ENCODE measurements around the gene TDRD9. TPM values are rescaled to one million over a fixed set of nuclear protein-coding genes. Genes with fewer than 3 reads are reported as not detected.
A peak's percentile ranks its signal among the peaks of the same experiment; 100 is the strongest.

The TDRD9 gene
- total and polyA plus RNA-seq, 12 donors = 0.55 to 8.4 (median 2.4) TPM

GRCh38 chr14:103935102-103935501 lies 6.8 kb downstream of the TDRD9 start:
- ATAC-seq = no peak
- TF ChIP-seq CTCF (IDR thresholded peaks at IDR 0.05) = no peak
- Histone ChIP-seq H3K9me3 (no peaks in the 10 kb centered on the region), H3K4me3 (no peak overlapping the region), H3K27me3 (peaks cover 0 to 2% (median 0%) of the 10 kb centered on the region in 7 donors), H3K4me1 (peaks cover 0 to 28% (median 0%) of the 10 kb centered on the region in 9 donors), H3K27ac (no peak overlapping the region), H3K36me3 (peaks cover 0 to 24% (median 0%) of the 10 kb centered on the region in 9 donors)
- intact Hi-C loops (cut with DNase I) = no loop called here
- no peak for DNase-seq
- WGBS, 2 donors = 60 to 68% methylated on average over 2 of the region's 2 CpGs

- ATAC-seq = peak in 3 of 8 donors; percentile 23 to 50 (median 46)
- H3K4me1 ChIP-seq = peaks cover 0 to 28% (median 0%) of the 10 kb centered on the region in 9 donors
- peak overlapping the region in 9 of 10 donors; percentile 12 to 78 (median 62) for H3K27ac ChIP-seq
Measured at GRCh38 chr14:103941462-103941861, 13.2 kb downstream of the TDRD9 start.

GRCh38 chr14:103941973-103942736 lies 13.9 kb downstream of the TDRD9 start, which contains the start of gene RD3L:
RD3L (minus strand) TSS chr14:103942529; CDS start chr14:103941695, 834 bp downstream.
- intact Hi-C loops (cut with DNase I) = no loop called here
- peak in 1 of 2 donors; percentile 17 for DNase-seq
- Histone ChIP-seq H3K36me3 (peaks cover 0 to 6% (median 0%) of the 10 kb centered on the region in 9 donors), H3K4me3 (peak within 1 kb of the TSS in 9 of 10 donors; percentile 16 to 55 (median 47)), H3K9me3 (peaks cover 0 to 8% (median 0%) of the 10 kb centered on the region in 11 donors), H3K27ac (peak within 1 kb of the TSS in 9 of 10 donors; percentile 12 to 78 (median 62)), H3K27me3 (peaks cover 0 to 20% (median 0%) of the 10 kb centered on the region in 7 donors), H3K4me1 (peaks cover 0 to 28% (median 0%) of the 10 kb centered on the region in 9 donors)
- peak; percentile 73 to 94 (median 86) for ATAC-seq
- 30 to 53% methylated on average over 14 of the region's 14 CpGs for WGBS, 2 donors
- no peak for TF ChIP-seq CTCF (IDR thresholded peaks at IDR 0.05)

More at GRCh38 chr14:103941462-103941861, 13.2 kb downstream of the TDRD9 start:
- DNase-seq = no peak
- intact Hi-C loops (cut with DNase I) = no loop called here
- peaks cover 0 to 7% (median 0%) of the 10 kb centered on the region in 9 donors for H3K36me3 ChIP-seq
- TF ChIP-seq CTCF (IDR thresholded peaks at IDR 0.05) = no peak
- WGBS, 2 donors = 56 to 58% methylated on average over 7 of the region's 7 CpGs
- peak overlapping the region in 9 of 10 donors; percentile 16 to 55 (median 47) for H3K4me3 ChIP-seq
- H3K9me3 ChIP-seq = peaks cover 0 to 1% (median 0%) of the 10 kb centered on the region in 11 donors
- H3K27me3 ChIP-seq = peaks cover 0 to 20% (median 0%) of the 10 kb centered on the region in 7 donors

- intact Hi-C loops (cut with DNase I) = no loop called here
Measured at GRCh38 chr14:103943673-103944072, 15.4 kb downstream of the TDRD9 start.

More at GRCh38 chr14:103943673-103944072, 15.4 kb downstream of the TDRD9 start:
- Histone ChIP-seq H3K36me3 (peaks cover 0 to 3% (median 0%) of the 10 kb centered on the region in 9 donors), H3K27me3 (peaks cover 0 to 20% (median 0%) of the 10 kb centered on the region in 7 donors), H3K4me3 (no peak overlapping the region), H3K9me3 (peaks cover 0 to 10% (median 0%) of the 10 kb centered on the region in 11 donors), H3K4me1 (peaks cover 0 to 28% (median 0%) of the 10 kb centered on the region in 9 donors), H3K27ac (no peak overlapping the region)
- no peak for DNase-seq
- TF ChIP-seq CTCF (IDR thresholded peaks at IDR 0.05) = no peak
- no peak for ATAC-seq
- WGBS, 2 donors = 66 to 77% methylated on average over 5 of the region's 5 CpGs

Measured in heart right ventricle (tissue), 16 donors.